DOHH2 (cell line): ENCODE measurements around the gene CCBE1.

ENCODE experiments used
- H3F3A ChIP-seq: fragments of 200-600 bp; sonication (generic), shearing (Covaris generic); 2 replicates; pipeline ENCODE4 v1.6.0; 2016; ENCODE audit warnings: antibody characterized with exemption, mild to moderate bottlenecking; ENCODE audit not compliant: control insufficient read depth, insufficient read depth
- H3K27ac ChIP-seq: fragments of 200-600 bp; sonication (generic); 2 replicates; pipeline ENCODE4 v1.5.1; 2014; ENCODE audit warnings: low read depth, mild to moderate bottlenecking, low read length, moderate library complexity
- H3K27me3 ChIP-seq: fragments of 200-600 bp; sonication (generic); 2 replicates; pipeline ENCODE4 v1.6.1; 2014; ENCODE audit warnings: mild to moderate bottlenecking, low read length, mixed read lengths; ENCODE audit not compliant: control insufficient read depth
- H3K36me3 ChIP-seq: fragments of 200-600 bp; sonication (generic); 2 replicates; pipeline ENCODE4 v1.6.1; 2014; ENCODE audit warnings: mild to moderate bottlenecking, low read length, moderate library complexity, mixed read lengths; ENCODE audit not compliant: control insufficient read depth
- H3K4me1 ChIP-seq: fragments of 200-600 bp; sonication (generic); 2 replicates; pipeline ENCODE4 v1.6.1; 2014; ENCODE audit warnings: mild to moderate bottlenecking, low read length, mixed read lengths; ENCODE audit not compliant: control insufficient read depth
- H3K4me2 ChIP-seq: fragments of 200-600 bp; sonication (generic); 2 replicates; pipeline ENCODE4 v1.6.0; 2014; ENCODE audit warnings: mild to moderate bottlenecking, low read length, moderate library complexity
- H3K4me3 ChIP-seq: fragments of 200-600 bp; sonication (generic); 2 replicates; pipeline ENCODE4 v1.5.1; 2014; ENCODE audit warnings: mild to moderate bottlenecking, low read length, mixed read lengths
- H3K79me2 ChIP-seq: fragments of 200-600 bp; sonication (generic); 2 replicates; pipeline ENCODE4 v1.6.1; 2014; ENCODE audit warnings: mild to moderate bottlenecking, low read length, mixed read lengths; ENCODE audit not compliant: control insufficient read depth
- H3K9me2 ChIP-seq: fragments of 200-600 bp; sonication (generic); replicated peaks from 2 replicates; pipeline ENCODE4 v1.6.1; 2014; ENCODE audit warnings: mild to moderate bottlenecking, low read length, mixed read lengths; ENCODE audit not compliant: control insufficient read depth
- H3K9me3 ChIP-seq: fragments of 200-600 bp; sonication (generic); 2 replicates; pipeline ENCODE4 v1.6.1; 2014; ENCODE audit warnings: antibody characterized with exemption, low read length, mixed read lengths; ENCODE audit not compliant: control insufficient read depth, insufficient read depth
- H4K20me1 ChIP-seq: fragments of 200-600 bp; sonication (generic); 2 replicates; pipeline ENCODE4 v1.6.0; 2014; ENCODE audit warnings: low read depth, mild to moderate bottlenecking, antibody characterized with exemption, low read length, moderate library complexity; ENCODE audit not compliant: control insufficient read depth, insufficient read depth
- CTCF ChIP-seq: fragments of 200-600 bp; sonication (generic); IDR thresholded peaks from one replicate; pipeline ENCODE4 v1.5.1; 2014; ENCODE audit warnings: antibody characterized with exemption, mild to moderate bottlenecking, low read depth, low read length; ENCODE audit not compliant: poor library complexity, severe bottlenecking
- EZH2phosphoT487 ChIP-seq: fragments of 200-600 bp; sonication (generic); IDR thresholded peaks from 2 replicates; pipeline ENCODE4 v1.6.1; 2017; ENCODE audit warnings: borderline replicate concordance, mild to moderate bottlenecking, antibody characterized with exemption, low read length, moderate library complexity, mixed read lengths

The CCBE1 gene

GRCh38 chr18:59535055-59535454 is 162.2 kb downstream of the CCBE1 start:
- Histone ChIP-seq H3K79me2 (no peaks in the 10 kb centered on the region), H3K27me3 (peaks cover 3% of the 10 kb centered on the region; the same call in 1 of the 2 replicates), H3K36me3 (no peaks in the 10 kb centered on the region), H3K4me1 (no peaks in the 10 kb centered on the region), H3K27ac (no peak overlapping the region), H3K9me2 (no peaks in the 10 kb centered on the region), H3K4me3 (no peak overlapping the region), H4K20me1 (no peaks in the 10 kb centered on the region), H3K9me3 (no peaks in the 10 kb centered on the region), H3K4me2 (no peak overlapping the region), H3F3A (no peaks in the 10 kb centered on the region)
- no peak for TF ChIP-seq EZH2phosphoT487
- TF ChIP-seq CTCF, result no peak

- H3F3A ChIP-seq, result no peaks in the 10 kb centered on the region
These were observed 168.4 kb downstream of the CCBE1 start for GRCh38 chr18:59528866-59529265.

GRCh38 chr18:59520562-59521355 is 176.5 kb downstream of the CCBE1 start:
- Histone ChIP-seq H3K36me3 (no peaks in the 10 kb centered on the region), H3K79me2 (no peaks in the 10 kb centered on the region), H4K20me1 (no peaks in the 10 kb centered on the region), H3K27me3 (no peaks in the 10 kb centered on the region), H3F3A (no peaks in the 10 kb centered on the region), H3K9me3 (no peaks in the 10 kb centered on the region), H3K4me2 (no peak overlapping the region), H3K9me2 (no peaks in the 10 kb centered on the region), H3K27ac (no peak overlapping the region), H3K4me3 (no peak overlapping the region), H3K4me1 (no peaks in the 10 kb centered on the region)
- TF ChIP-seq EZH2phosphoT487 (no peak), CTCF (no peak)

More at GRCh38 chr18:59528866-59529265, 168.4 kb downstream of the CCBE1 start:
- Histone ChIP-seq H3K9me3 (no peaks in the 10 kb centered on the region), H3K4me2 (no peak overlapping the region), H3K4me1 (no peaks in the 10 kb centered on the region), H3K27me3 (peaks cover 3% of the 10 kb centered on the region; the same call in 1 of the 2 replicates), H3K4me3 (no peak overlapping the region), H3K36me3 (no peaks in the 10 kb centered on the region), H3K9me2 (no peaks in the 10 kb centered on the region), H3K27ac (no peak overlapping the region), H4K20me1 (no peaks in the 10 kb centered on the region), H3K79me2 (no peaks in the 10 kb centered on the region)
- no peak for TF ChIP-seq EZH2phosphoT487
- no peak for TF ChIP-seq CTCF
